Measurements from ENCODE around the gene PERM1.
"Not testable (repeated sequence)": the region's sequence is repeated elsewhere in the genome, so short reads cannot be mapped to it uniquely, and the experiment has no call there.

PERM1 gene

DNA sequence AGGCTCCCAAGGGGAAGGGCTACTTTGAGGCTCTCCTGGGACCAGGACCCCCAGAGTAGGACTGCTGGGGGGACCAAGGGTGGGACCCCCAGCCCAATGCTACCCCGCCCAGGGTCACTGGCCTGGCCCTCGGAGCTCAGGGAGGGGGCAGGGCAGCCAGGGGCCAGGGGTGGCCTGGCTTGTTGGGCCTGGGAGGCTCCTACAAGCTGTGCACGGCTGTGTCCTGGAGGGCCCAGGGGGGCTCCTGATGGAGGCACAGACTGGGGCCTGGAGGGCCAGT is 15.8 kb upstream of the PERM1 start:
- DNase-seq: no peak

DNA sequence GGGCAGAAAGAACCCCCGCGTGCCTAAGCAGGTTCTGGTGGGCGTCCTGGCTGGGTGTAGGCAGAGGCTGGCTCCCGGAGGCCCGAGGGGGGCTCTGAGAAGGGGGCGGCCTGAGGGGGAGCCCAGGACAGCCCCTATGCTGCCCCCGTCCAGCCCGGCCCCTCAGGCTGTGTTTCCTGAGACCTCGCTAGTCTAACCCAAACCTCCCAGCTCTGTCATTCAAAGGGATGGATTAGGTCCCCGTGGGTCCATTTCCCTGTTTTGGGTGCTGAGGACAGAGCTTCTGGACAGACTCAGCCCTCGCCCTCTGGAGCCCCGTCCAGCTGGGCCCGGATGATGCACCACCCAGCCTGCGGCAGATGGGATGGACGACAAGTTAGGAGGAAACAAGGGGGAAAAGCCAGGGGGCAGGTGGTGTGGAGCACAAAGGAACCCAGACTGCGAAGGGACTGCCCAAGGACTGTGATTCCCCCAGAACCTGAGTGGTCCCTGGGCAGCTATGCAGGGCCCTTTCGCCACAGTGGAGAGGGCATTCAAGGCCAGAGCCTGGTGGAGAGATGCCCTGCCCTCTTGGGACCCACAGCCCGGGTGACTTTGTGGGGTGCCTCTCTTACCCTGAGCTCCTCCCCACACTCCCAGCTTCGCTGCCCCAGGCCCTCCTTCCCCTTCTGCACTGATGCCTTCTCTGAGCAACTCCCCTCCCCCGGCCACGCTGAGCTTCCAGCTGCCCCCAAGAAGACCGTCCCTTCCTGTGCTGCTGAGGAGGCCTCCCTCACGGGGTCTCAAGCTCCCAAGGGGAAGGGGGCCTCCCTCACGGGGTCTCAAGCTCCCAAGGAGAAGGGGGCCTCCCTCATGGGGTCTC is 15.2 kb upstream of the PERM1 start:
- no peak for DNase-seq

DNA sequence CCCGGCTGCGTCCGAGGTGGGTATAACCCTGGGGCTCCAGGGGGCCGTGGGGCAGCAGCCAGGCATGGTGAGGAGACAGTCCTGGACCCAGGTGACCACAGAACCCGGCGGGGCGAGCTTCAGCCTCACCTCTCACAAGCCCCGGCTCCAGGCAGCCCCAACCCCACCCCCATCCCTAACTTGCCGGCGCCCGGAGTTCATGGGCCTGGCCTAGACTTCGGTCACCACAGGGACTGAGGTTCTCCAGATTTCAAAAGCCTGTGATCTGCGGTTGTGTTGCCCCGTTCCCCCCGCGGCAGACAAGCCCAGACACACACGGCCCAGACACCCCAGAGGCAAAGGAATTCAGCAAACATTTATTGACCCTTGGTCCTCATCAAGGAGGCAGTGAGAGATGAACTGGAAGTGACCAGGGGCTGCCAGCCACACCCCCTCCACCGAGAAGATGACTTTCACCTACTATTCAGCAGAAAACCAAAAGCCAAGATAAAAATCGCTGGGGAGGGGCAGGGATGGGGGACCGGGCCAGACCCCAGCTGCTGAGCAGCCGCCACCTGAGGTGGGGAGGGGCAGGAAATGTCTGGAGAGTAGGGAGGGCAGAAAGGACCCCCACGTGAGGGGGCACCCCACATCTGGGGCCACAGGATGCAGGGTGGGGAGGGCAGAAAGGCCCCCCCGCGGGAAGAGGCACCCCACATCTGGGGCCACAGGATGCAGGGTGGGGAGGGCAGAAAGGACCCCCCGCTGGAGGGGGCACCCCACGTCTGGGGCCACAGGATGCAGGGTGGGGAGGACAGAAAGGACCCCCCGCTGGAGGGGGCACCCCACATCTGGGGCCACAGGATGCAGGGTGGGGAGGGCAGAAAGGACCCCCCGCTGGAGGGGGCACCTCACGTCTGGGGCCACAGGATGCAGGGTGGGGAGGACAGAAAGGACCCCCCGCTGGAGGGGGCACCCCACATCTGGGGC is 14.1 kb upstream of the PERM1 start:
- DNase-seq: no peak

DNA sequence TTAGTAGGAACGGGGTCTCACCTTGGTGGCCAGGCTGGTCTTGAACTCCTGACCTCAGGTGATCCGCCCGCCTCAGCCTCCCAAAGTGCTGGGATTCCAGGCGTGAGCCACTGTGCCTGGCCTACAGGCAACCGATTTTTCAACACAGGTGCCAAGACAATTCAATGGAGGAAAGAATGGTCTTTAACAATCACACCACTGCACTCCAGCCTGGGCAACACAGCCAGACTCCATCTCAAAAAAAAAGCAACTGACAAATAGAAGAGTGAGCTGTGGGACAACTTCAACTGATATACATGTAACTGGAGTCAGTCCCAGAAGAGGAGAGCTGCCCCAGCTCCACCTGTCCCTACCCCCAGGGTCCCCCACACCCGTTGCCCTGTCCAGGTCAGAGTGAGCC is 12.7 kb upstream of the PERM1 start:
- DNase-seq: not testable (repeated sequence)

DNA sequence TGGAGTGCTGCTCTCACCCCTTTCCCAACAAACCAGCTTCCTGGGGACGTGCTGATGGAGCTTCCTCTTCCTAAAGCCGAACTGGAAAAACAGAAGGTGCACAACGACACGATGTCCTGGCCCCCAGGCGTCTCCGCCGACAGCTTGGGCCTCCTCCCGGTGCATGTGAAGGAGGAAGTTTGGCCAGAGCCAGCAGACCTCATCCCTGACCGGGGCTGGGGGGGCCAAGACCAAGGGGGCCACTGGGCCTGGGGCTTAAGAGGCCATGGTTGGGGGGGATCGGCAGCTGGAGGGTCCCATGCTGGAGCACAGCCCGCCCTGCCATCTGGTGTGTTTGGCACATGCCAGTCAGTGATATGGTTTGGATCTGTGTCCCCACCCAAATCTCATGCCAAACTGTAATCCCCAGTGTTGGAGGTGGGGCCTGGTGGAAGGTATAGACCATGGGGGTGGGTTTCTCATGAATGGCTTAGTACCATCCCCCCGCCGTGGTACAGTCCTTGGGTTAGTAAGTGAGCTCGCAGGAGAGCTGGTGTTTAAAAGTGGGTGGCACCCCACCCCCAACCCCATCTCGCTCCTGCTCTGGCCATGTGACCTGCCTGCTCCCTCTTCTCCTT is 11.6 kb upstream of the PERM1 start:
- no peak for DNase-seq

DNA sequence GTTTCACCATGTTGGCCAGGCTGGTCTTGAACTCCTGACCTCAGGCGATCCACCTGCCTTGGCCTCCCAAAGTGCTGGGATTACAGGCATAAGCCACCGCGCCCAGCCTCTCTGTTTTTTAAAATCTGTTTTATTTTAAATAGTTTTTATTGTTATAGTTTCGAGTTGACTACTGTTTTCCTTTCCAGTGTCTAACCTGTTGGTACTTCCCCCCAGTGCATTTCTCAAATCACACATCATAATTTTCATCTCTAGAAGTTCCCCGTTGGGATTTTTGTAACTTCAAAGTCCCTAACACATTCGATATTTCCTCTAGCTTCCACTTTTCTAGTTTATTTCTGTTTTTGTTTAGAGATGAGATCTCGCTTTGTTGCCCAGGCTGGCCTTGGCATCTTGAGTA is 10.5 kb upstream of the PERM1 start:
- DNase-seq: no peak

DNA sequence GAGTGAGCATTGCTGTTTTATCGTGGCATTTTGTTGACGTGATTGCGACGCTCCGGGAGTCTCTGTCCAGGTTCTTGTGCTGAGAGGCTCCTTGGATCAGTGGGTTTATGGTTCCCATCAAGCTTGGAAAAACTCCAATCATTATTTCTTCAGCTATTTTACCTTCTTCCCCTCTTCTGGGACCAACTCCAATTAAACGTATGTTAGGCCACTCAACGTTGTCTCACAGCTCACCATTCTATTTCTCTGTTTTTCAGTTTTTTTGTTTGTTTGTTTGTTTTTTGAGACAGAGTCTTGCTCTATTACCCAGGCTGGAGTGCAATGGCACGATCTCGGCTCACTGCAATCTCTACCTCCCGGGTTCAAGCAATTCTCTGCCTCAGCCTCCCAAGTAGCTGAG is 10.0 kb upstream of the PERM1 start:
- DNase-seq: no peak

DNA sequence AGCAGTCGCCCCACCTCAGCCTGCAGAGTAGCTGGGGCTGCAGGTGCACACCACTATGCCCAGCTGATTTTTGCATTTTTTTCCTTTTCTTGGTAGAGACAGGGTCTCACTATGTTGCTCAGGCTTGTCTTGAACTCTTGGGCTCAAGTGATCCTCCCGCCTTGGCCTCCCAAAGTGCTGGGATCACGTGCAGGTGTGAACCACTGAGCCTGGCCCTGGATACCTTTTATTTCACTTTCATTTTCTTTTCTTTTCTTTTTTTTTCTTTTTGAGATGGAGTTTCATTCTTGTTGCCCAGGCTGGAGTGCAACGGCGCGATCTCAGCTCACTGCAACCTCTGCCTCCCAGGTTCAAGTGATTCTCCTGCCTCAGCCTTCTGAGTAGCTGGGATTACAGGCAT is 9.4 kb upstream of the PERM1 start:
- not testable (repeated sequence) for DNase-seq

DNA sequence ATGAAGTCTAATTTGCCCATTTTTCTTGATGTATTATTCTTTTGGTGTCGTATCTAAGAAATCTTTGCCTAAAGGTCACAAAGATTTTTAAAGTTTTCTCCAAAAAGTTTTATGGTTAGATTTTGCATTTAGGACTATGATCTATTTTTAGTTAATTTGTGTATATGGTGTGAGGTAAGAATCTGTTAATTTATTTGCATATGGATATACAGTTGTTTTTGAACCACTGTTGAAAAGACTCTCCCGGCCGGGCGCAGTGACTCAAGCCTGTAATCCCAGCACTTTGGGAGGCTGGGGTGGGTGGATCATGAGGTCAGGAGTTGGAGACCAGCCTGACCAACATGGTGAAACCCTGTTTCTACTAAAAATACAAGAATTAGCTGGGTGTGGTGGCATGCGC is 6.2 kb upstream of the PERM1 start:
- DNase-seq: not testable (repeated sequence)

DNA sequence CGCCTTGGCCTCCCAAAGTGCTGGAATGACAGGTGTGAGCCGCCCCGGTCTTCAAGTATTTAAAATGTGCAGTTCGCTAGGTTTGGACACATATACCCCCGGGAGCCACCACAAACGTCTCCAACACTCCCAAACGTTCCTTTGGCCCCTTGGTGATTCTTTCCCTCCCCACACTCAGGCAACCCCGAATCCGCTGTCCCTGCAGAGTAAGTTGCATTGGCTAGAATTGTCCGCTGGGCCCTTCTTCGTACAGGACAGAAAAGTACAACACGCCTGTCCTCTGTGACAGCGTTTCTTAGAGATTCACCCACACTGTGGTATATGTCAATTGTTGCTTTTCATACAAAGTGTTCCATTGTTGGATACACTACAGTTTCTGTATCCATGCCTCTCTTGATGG is 3.2 kb upstream of the PERM1 start:
- no peak for DNase-seq

DNA sequence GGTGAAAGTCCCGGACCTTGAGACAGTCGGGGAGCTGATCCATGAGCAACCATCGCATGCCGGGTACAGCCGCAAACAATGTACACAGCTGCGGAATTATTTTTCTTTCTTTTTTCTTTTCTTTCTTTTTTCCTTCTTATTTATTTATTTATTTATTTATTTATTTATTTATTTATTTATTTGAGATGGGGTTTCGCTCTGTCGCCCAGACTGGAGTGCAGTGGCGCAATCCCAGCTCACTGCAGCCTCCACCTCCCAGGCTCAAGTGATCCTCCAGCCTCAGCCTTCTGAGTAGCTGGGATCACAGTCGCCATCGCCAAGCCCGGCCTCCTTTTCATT is 2.6 kb upstream of the PERM1 start:
- DNase-seq: no peak

DNA sequence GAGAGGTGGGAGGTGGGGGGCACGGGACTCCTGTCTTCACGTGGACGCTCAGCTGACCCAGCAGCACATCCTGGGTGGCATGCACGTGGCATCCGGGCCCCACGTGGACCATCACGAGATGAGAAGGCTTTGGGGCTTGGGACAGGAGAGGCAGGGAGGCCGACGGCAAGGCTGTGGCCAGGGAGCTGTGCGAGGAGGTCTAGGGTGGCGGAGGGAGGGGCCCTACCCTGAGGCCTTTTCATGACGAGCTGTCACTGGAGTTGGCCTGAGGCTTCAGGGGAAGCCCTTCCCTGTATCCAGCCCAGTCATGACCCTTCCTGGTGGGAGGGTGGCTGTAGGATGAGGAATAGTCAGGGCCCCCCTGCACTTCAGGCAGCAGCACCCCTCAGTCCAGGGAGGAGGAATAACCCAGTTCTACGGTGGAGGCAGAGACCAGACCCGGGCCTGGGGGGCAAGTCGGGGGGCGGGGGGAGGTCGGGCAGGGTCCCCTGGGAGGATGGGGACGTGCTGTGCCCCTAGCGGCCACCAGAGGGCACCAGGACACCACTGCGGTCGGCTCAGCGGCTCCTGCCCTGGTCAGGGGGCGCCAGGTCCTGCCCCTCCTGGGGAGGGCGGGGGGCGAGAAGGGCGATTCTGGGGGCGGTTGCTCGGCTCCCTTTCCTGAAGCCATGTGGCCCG is 2.0 kb upstream of the PERM1 start:
- no peak for DNase-seq

DNA sequence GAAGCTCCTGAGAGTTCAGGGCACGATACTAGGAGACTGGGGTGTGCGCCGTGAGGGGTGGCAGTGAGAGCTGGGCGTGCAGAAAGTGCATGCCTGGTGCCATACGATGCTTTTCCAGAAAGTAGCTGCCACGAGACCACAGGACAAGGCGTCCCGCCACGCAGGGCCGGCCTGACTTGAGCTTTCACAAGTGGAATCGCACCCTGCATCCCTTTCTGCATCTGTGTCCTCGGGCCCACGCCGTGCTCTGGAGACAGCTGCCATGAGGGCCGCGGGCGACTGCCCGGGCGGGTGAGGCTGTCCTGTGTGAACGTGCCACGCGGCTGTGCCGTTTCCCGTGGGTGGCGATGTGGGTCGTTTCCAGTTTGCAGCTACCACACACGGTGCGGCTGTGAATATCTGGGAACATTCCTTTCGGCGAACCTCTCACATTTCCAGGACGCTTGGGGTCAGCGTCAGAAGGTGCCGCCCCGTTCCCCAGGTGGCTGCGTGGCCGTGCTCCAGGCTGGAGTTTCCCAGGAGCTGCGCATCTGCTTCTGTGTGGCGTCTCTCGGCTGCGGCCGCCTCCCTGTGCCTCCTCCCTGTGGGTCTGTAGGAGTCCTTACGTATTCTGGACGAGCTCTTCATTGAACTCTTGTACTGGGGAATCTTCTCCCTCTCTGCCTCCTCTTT is 1.0 kb upstream of the PERM1 start:
- no peak for DNase-seq

DNA sequence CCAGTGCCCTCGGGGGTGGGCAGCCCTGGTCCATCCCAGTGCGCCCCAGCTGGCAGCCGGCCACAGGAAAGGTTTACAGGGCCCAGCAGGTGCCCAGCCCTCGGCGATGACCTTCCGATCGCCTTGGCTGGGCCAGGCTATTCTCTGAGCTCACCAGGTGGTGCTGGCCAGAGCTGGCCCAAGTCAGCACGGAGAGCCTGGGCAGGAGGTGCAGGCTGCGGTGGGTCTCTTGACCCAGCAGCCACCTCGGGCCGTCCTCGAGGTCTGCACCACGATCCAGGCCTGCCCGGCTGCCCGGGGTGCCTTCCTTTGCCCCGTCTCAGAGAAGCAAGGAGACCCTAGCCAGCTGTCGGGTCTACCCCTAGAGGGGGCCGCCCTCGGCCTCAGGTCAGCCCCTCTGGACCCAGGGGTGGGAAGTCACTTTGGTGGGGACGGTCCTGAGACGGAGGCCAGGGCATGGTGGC is 370 bp downstream of the PERM1 start:
- DNase-seq: no peak

DNA sequence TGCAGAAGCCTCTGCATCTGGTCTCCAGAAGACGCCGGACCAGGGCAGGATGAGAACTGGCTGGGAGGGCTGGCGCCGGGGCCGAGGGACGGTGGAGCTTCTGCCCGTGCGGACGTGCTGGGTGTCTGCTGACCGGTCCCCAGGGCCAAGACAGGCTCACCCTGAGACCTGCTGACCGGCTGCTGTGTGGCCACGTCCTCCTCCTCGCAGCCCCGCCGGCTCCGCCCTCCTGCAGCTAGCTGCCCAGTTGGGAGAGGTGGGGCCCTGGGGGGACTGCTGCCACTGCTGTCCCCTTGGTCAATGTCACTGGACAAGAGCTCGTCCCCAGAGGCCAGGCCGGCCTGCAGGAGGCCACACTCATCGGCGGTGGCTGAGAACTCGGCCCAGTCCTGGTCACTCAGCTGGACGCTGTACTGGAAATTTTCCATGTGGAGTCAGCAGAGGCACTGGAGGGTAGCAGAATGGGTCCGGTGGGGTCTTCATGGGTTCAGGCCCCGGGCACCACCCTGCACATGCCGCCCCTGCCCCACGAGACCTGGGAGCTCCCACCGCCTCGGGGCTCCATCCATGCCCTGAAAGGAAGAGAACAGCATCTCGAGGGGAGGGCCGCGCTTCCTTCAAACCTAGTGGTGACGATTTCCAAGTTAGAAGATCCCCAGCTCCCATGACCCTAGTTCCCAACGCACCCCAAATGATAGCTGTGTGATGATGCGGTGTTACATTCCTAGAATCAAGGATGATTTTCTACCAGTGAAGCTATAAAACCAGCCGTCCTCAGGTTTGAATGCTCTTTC is 1.1 kb downstream of the PERM1 start:
- no peak for DNase-seq

DNA sequence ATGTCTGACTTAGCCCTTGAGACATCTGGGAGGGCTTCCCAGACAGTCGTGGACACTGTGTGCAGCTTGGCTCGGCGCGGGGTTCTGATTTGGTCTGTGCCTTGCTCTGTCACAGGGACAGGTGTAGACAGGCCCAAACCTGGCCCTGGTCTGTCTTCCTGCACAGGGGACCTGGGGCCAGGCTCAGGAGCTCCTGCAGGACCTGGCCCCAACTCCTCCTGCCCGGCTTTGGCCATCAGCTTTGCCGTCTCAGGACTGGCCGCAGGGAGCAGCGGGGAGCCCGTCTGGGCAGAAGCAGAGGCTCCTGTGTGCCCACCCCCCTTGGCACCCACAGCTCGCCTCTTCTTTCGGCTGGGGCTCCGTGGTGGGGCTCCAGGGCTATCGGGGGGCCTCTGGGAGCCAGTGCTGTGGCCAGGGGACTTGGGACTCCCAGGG is 1.7 kb downstream of the PERM1 start:
- DNase-seq: no peak

DNA sequence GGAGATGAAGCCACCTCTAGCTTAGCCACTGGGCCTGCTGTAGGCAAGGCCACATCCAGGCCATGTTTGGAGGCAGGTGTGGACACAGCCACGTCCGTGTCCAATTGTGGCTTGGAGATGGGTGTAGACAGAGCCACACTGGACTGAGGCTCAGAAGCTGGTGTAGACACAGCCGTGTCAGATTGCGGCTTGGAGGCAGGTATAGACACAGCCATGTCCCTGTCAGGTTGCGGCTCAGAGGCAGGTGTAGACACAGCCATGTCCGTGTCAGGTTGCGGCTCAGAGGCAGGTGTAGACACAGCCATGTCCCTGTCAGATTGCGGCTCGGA is 2.2 kb downstream of the PERM1 start:
- DNase-seq: no peak

DNA sequence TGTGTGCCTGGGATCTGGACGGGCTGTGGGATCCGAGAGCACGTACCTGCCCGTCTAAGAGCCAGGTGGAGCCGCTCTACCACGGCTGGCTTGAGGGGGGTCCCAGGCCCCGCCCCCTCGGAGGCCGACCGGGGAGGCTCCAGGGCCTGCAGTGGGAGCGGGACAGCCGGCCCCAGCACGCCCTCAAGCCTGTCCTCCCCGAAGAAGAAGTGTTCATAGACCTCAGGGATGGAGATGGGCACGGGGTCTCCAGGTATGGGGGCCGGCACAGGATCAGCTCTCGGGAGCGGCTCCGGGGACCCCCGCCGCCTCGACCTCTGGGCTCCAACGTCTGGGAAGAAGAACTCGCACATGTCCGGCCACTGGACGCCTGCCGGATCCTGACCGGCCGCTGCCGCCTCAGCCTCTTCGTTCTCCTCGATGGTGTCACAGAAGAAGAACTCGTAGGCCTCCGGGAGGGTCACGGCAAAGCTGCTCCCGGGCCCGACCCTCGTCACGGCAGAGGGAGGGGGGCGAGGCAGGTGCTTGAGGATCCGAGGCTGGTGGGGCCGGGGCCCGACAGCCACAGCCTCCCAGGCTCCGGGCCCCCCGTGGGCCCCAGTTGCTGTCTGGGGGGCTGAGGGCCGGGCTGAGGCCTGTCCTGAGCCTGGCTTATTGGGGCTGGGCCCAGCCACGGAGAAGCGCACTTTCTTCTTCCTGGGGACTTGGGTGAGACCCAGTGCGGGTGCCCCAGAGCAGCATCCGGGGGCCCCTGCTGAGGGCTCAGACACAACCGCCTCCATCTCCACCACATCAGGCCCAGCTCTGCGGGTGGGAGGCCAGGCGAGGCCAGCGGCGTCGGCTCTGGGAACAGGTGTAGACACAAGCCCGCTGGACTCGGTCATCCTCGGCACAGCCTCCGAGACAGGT is 2.8 kb downstream of the PERM1 start:
- DNase-seq: no peak

DNA sequence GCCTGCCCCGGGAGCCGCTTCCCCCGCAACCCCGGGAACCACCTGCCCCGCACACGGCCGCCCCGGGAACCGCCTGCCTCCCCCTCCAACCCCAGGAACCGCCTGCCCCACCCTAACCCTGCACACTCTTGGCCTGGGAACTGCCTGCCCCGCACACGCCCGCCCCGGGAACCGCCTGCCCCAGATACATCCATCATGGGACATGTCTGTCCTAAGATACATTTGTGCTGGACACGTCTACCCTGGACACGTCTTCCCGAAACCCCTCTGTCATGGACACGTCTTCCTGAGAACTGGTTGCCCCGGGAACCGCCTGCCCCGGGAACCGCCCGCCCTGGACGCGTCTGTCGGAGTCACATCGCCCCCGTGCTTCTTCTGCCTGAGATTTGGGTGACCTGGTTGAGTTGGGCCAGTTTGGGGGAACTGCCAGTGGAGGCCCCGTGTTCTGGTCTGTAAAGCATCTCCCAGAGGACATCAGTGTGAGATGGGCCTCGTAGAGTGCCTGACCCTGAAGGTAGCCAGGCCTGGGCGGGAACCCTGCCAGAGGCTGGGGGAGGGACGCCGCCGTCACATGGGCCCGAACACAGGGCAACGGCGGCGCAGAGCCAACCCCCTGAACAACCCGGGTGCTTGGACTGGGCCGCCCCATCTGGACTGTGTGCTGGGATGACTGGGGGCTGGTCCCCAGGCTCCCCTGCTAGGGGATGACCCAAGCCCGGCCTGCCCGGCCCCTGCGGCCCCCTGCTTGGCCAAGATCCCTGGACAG is 3.6 kb downstream of the PERM1 start:
- no peak for DNase-seq

DNA sequence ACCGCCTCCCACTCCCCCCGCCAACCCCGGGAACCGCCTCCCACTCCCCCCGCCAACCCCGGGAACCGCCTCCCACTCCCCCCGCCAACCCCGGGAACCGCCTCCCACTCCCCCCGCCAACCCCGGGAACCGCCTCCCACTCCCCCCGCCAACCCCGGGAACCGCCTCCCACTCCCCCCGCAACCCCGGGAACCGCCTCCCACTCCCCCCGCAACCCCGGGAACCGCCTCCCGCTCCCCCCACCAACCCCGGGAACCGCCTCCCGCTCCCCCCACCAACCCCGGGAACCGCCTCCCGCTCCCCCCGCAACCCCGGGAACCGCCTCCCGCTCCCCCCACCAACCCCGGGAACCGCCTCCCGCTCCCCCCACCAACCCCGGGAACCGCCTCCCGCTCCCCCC is 5.1 kb downstream of the PERM1 start:
- DNase-seq: not testable (repeated sequence)

Measured in NCI-H1092 (cell line).